Measurements from ENCODE around the gene CDH13.

Gene CDH13

GRCh38 chr16:82754716-82755513, 128.1 kb downstream of the CDH13 start:
- H3K27ac ChIP-seq, result no peak overlapping the region

GRCh38 chr16:82755570-82756282, 129.0 kb downstream of the CDH13 start:
- H3K27ac ChIP-seq, result no peak overlapping the region
- TF ChIP-seq CTCF (conservative IDR thresholded peaks at IDR 0.05) (peak; percentile 19), ZFX (IDR thresholded peaks at IDR 0.05) (no peak)

More at GRCh38 chr16:82754716-82755513, 128.1 kb downstream of the CDH13 start:
- no peak for TF ChIP-seq ZFX (IDR thresholded peaks at IDR 0.05)
- TF ChIP-seq CTCF (conservative IDR thresholded peaks at IDR 0.05), result no peak

GRCh38 chr16:82756283-82756599, 129.5 kb downstream of the CDH13 start:
- TF ChIP-seq CTCF (conservative IDR thresholded peaks at IDR 0.05), result no peak
- TF ChIP-seq ZFX (IDR thresholded peaks at IDR 0.05), result no peak
- H3K27ac ChIP-seq, result no peak overlapping the region

- no peak overlapping the region for H3K27ac ChIP-seq
- TF ChIP-seq ZFX (IDR thresholded peaks at IDR 0.05) (no peak), CTCF (conservative IDR thresholded peaks at IDR 0.05) (no peak)
Observed at GRCh38 chr16:82758406-82758805, 131.6 kb downstream of the CDH13 start.

GRCh38 chr16:82758904-82759303, 132.1 kb downstream of the CDH13 start:
- H3K27ac ChIP-seq, result no peak overlapping the region
- TF ChIP-seq ZFX (IDR thresholded peaks at IDR 0.05) (no peak), CTCF (conservative IDR thresholded peaks at IDR 0.05) (no peak)

GRCh38 chr16:82761236-82761635, 134.5 kb downstream of the CDH13 start:
- no peak overlapping the region for H3K27ac ChIP-seq
- no peak for TF ChIP-seq CTCF (conservative IDR thresholded peaks at IDR 0.05)
- TF ChIP-seq ZFX (IDR thresholded peaks at IDR 0.05), result no peak

GRCh38 chr16:82761858-82762257, 135.1 kb downstream of the CDH13 start:
- H3K27ac ChIP-seq, result no peak overlapping the region
- TF ChIP-seq ZFX (IDR thresholded peaks at IDR 0.05) (no peak), CTCF (conservative IDR thresholded peaks at IDR 0.05) (no peak)
